ENCODE data around the gene ALDH1L2.

The ALDH1L2 gene

DNA sequence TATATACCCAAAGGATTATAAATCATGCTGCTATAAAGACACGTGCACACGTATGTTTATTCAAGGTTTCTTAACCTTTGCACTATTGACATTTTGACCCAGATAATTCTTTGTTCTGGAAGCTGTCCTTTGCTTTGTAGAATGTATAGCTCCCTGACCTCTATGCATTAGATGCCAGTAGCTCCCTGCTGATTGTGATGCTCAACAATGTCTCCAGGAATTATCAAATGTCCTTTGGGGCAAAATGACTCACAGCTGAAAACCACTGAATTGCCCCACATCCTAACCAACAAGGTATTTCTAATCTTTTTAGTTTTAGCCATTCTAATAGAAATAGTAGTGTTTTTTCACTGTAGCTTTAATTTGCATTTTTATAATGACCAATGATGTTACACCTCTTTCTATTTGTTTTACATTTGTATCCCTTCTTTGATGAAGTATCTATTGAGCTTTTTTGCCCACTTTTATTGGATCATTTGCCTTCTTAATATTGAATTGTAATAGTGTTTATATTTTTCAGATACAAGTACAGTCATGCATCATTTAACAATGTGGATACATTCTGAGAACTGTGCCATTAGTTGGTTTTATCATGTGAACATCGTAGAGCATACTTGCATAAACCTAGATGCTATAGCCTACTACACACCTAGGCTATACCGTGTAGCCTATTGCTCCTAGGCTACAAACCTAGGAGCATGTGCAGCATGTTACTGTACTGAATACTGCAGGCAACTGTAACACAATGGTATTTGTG, 108.5 kb downstream of the ALDH1L2 start:
- DNase-seq, result no peak

DNA sequence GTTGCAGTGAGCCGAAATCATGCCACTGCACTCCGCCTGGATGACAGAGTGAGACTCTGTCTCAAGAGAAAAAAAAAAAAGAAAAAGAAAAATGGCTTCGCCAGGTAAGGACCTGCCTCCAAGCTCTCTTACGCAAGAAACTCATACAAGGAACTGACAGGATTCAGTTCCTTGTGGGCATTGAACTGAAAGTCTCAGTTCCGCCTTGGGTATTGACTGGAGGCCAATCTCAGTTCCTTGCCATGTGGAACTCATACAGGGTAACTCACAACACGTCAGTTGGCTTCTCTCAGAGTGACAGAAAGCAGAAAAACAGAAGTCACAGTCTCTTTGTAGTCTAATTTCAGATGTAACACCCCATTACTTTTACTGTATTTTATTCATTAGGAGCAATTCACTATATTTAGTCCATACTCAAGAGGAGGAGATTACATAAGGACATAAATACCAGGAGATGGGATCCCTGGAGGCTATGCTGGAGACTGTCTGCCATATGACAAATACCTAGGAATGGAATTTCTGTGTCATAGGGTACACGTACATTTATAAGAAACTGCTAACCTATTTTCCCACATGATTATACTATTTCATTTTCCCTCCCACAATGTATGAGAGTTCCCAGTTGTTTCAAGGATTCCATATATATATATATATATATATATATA, 109.5 kb downstream of the ALDH1L2 start:
- no peak for DNase-seq

DNA sequence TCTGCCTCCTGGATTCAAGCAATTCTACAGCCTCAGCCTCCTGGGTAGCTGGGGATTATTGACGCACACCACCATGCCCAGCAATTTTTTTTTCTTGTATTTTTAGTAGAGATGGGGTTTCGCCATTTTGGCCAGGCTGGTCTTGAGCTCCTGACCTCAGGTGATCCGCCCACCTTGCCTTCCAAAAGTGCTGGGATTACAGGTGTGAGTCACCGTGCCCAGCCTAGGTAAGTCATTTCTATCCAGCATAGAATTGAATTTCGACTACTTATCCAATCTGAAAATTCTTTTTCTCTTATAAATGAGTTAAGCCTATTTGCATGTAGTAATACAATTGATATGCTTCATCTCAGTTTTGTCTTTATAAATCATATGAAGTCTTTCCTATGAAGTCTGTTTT, 111.0 kb downstream of the ALDH1L2 start:
- no peak for DNase-seq

DNA sequence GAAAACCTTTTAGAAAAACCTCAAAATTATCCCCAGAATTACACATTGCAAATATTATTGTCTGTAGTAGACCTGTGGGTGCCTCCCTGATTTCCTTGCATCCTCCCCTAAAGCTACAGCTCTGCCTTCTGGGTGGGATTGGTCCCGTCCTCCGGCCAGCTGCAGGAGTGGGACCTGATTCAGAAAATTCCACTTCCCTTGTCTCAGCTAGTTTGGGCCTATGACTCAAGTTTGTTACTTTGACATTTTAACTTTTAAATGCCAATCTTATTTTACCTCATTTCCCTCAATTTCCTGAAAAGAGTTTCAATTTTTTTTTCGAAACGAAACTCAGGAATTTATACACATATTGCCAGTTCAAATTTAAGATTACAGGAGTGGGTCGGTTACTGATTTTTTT, 113.0 kb downstream of the ALDH1L2 start:
- DNase-seq, result no peak

Data from SW 1271 (cell line).